Type B pancreatic cell (in vitro differentiated cells): ENCODE data around the gene DNAJB4. TPM values are rescaled to one million over a fixed set of nuclear protein-coding genes. Genes with fewer than 3 reads are reported as not detected.
"Not testable (repeated sequence)": the region's sequence is repeated elsewhere in the genome, so short reads cannot be mapped to it uniquely, and the experiment has no call there.

Experiments used
- DNase-seq: peaks from one replicate; pipeline ENCODE4 v3.0.0; 2021; ENCODE audit warnings: mixed read lengths; ENCODE audit not compliant: unreplicated experiment; ENCODE audit errors: extremely low spot score
- H3K27ac Mint-ChIP-seq: 2 replicates; pipeline ENCODE4 v1.8.0; 2021; ENCODE audit warnings: mild to moderate bottlenecking, mixed read lengths
- H3K27me3 Mint-ChIP-seq: 2 replicates; pipeline ENCODE4 v1.8.0; 2021; ENCODE audit warnings: mixed read lengths
- H3K36me3 Mint-ChIP-seq: 2 replicates; pipeline ENCODE4 v1.8.0; 2021; ENCODE audit warnings: mixed read lengths
- H3K4me1 Mint-ChIP-seq: one replicate; pipeline ENCODE4 v1.8.0; 2021; ENCODE audit warnings: mixed read lengths; ENCODE audit not compliant: unreplicated experiment
- H3K4me3 Mint-ChIP-seq: 2 replicates; pipeline ENCODE4 v1.8.0; 2021; ENCODE audit warnings: mild to moderate bottlenecking, mixed read lengths
- H3K9me3 Mint-ChIP-seq: 2 replicates; pipeline ENCODE4 v1.8.0; 2021; ENCODE audit warnings: mixed read lengths
- total RNA-seq: library from RNA; stranded (reverse); gene quantifications from 2 replicates; pipeline ENCODE4 v1.2.1, GENCODE V29; 2021; ENCODE audit warnings: low replicate concordance
- TF ChIP-seq, protein P1 (sequence below): fragments of 200-600 bp; sonication (generic); conservative IDR thresholded peaks from 2 replicates; pipeline ENCODE4 v1.5.0; 2021; ENCODE audit warnings: antibody characterized with exemption, mild to moderate bottlenecking

DNAJB4 gene
- total RNA-seq, 1 donor from 2014 or later = 27.7 TPM

DNA sequence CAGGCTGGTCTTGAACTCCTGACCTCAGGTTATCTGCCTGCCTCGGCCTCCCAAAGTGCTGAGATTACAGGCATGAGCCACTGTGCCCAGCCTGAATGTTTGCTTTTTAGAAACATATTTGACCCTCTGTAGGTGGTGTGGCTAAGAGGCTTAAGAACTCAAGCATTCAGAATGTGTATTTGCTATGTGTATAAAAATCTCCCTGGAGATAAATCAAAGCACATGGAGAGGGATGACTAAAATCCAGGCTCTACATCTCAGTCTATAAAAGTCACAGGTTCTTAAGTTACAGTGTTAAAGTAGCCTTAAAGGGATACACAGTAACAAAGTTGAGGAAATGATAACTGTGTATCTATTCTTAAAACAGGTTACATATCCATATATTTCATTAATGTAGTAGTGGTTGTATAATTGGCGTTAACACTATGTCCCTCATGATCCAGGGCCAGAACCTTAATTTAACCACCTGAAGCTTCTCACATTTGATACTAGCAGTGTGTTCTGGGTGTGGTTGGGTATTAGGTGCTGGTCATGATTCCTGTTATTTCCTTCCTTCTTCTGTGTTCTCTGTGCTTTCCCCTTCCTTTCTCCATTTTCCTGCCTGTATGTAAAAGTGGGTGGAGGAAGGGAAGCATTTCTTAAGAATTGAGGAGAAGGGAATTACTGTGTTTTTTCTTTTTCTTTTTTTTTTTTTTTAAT, 57.2 kb downstream of the DNAJB4 start:
- H3K36me3 Mint-ChIP-seq = no peaks in the 10 kb centered on the region
- H3K27ac Mint-ChIP-seq = no peak overlapping the region
- no peak for DNase-seq
- H3K4me3 Mint-ChIP-seq = no peak overlapping the region
- no peaks in the 10 kb centered on the region for H3K9me3 Mint-ChIP-seq
- TF ChIP-seq, protein P1, sequence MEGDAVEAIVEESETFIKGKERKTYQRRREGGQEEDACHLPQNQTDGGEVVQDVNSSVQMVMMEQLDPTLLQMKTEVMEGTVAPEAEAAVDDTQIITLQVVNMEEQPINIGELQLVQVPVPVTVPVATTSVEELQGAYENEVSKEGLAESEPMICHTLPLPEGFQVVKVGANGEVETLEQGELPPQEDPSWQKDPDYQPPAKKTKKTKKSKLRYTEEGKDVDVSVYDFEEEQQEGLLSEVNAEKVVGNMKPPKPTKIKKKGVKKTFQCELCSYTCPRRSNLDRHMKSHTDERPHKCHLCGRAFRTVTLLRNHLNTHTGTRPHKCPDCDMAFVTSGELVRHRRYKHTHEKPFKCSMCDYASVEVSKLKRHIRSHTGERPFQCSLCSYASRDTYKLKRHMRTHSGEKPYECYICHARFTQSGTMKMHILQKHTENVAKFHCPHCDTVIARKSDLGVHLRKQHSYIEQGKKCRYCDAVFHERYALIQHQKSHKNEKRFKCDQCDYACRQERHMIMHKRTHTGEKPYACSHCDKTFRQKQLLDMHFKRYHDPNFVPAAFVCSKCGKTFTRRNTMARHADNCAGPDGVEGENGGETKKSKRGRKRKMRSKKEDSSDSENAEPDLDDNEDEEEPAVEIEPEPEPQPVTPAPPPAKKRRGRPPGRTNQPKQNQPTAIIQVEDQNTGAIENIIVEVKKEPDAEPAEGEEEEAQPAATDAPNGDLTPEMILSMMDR = no peak
- H3K27me3 Mint-ChIP-seq = no peaks in the 10 kb centered on the region
- no peaks in the 10 kb centered on the region for H3K4me1 Mint-ChIP-seq

DNA sequence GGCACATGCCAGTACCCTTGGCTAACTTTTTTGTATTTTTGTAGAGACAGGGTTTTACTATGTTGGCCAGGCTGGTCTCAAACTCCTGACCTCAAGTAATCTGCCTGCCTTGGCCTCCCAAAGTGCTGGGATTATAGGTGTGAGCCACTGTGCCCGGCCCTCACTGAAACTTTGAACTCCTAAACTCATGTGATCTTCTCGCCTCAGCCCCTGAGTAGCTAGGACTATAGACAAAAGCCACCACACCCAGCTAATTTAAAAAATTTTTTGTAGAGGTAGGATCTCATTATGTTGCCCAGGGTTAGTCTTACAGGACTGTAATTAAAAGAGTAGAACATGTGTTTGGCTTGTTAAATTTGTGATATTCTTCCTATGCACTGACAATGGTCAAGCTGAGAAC, 60.1 kb downstream of the DNAJB4 start:
- not testable (repeated sequence) for H3K36me3 Mint-ChIP-seq, H3K27ac Mint-ChIP-seq, DNase-seq

More for the DNA sequence above, 60.1 kb downstream of the DNAJB4 start:
- not testable (repeated sequence) for H3K4me1 Mint-ChIP-seq, H3K9me3 Mint-ChIP-seq, H3K4me3 Mint-ChIP-seq, H3K27me3 Mint-ChIP-seq

Other genes starting within 250 kb of the DNAJB4 start
- gene USP33, start 245.1 kb upstream of the DNAJB4 start, total RNA-seq = 46.6 and 66.3 TPM in 2 replicates
- gene MIGA1, start 225.3 kb upstream of the DNAJB4 start, total RNA-seq = 14.5 and 15.0 TPM in 2 replicates
- 0.38 and 2.8 TPM in 2 replicates for gene NEXN, start 116.3 kb upstream of the DNAJB4 start, total RNA-seq
- gene FUBP1, start 25.9 kb upstream of the DNAJB4 start, total RNA-seq = 123 and 220 TPM in 2 replicates
- 2.9 and 4.8 TPM in 2 replicates for gene GIPC2, start 41.0 kb downstream of the DNAJB4 start, total RNA-seq